GM12878 (cell line): Measurements from ENCODE around the gene CASK. TPM values are rescaled to one million over a fixed set of nuclear protein-coding genes. Genes with fewer than 3 reads are reported as not detected.

Source experiments
- ATAC-seq: fragments of 200-7000 bp; cut with Tn5 transposase; 3 replicates; pipeline ENCODE4 v1.9.1; 2020; ENCODE audit warnings: mild to moderate bottlenecking, moderate library complexity
- BruUV-seq: library from RNA; stranded (reverse); fragments of 400-500 nt; replicated peaks from 2 replicates; lab custom pipeline; 2021; lab: Mats Ljungman, UMichigan
- CTCF ChIA-PET: fragments of 300-600 bp; sonication (Branson Sonifier 250); formaldehyde crosslinking; extraction: SDS; loops from one replicate; lab custom pipeline; 2021; ENCODE audit warnings: inconsistent platforms; lab: Yijun Ruan, JAX
- POLR2A ChIA-PET: fragments of 350-600 bp; formaldehyde crosslinking; extraction: SDS; loops from one replicate; lab custom pipeline; 2021; ENCODE audit warnings: inconsistent platforms; lab: Charles Lee
- RAD21 ChIA-PET: fragments of 300-600 bp; sonication (Branson Sonifier 250); formaldehyde crosslinking; loops from one replicate; lab custom pipeline; 2023; ENCODE audit warnings: antibody characterized with exemption; ENCODE audit not compliant: unreplicated experiment; lab: Charles Lee
- SMC1A ChIA-PET: fragments of 300-600 bp; sonication (Branson Sonifier 250); formaldehyde crosslinking; loops from one replicate; lab custom pipeline; 2023; ENCODE audit not compliant: unreplicated experiment, uncharacterized antibody; lab: Charles Lee
- DNase-seq: peaks from one replicate; pipeline ENCODE4 v3.0.0-alpha.2; 2011; ENCODE audit warnings: low read depth, low spot score
- FAIRE-seq: peaks from 3 replicates; lab custom pipeline; 2011; peaks lifted over from hg19 to GRCh38; lab: Jason Lieb, UNC
- H2AFZ ChIP-seq: 2 replicates; pipeline ENCODE4 v1.6.0; 2011; ENCODE audit warnings: low read depth, low read length, control low read depth; ENCODE audit not compliant: control insufficient read depth
- H3K27ac ChIP-seq: 2 replicates; pipeline ENCODE4 v1.5.1; 2011; ENCODE audit warnings: control low read depth; ENCODE audit not compliant: control insufficient read depth, insufficient read depth
- H3K27me3 ChIP-seq, 2 experiments: replicated peaks in 1 of 2; 2 replicates each; pipeline versions ENCODE4 v1.6.0 to v1.6.1; 2011; ENCODE audit warnings: low read length in 1 of 2; ENCODE audit not compliant: control insufficient read depth in 2 of 2, insufficient read depth in 2 of 2
- H3K36me3 ChIP-seq, 2 experiments: 2 replicates each; pipeline ENCODE4 v1.5.1; 2011; ENCODE audit warnings: low read length in 1 of 2; ENCODE audit not compliant: control insufficient read depth in 2 of 2, insufficient read depth in 2 of 2
- H3K4me1 ChIP-seq: 2 replicates; pipeline ENCODE4 v1.6.1; 2011; ENCODE audit warnings: mild to moderate bottlenecking, low read length, moderate library complexity, mixed read lengths; ENCODE audit not compliant: control insufficient read depth, insufficient read depth
- H3K4me2 ChIP-seq: 2 replicates; pipeline ENCODE4 v1.6.0; 2011; ENCODE audit warnings: control low read depth; ENCODE audit not compliant: control insufficient read depth, insufficient read depth
- H3K4me3 ChIP-seq: fragments of 200-600 bp; sonication (generic); 2 replicates; pipeline ENCODE4 v1.5.1; 2016
- H3K79me2 ChIP-seq: 2 replicates; pipeline ENCODE4 v1.6.0; 2011; ENCODE audit warnings: low read length; ENCODE audit not compliant: control insufficient read depth, insufficient read depth
- H3K9ac ChIP-seq: 2 replicates; pipeline ENCODE4 v1.8.0; 2011; ENCODE audit warnings: low read length, control low read depth, mixed read lengths; ENCODE audit not compliant: control insufficient read depth, insufficient read depth
- H3K9me3 ChIP-seq: replicated peaks from 3 replicates; pipeline ENCODE4 v1.5.1; 2011; ENCODE audit warnings: mild to moderate bottlenecking, low read length; ENCODE audit not compliant: control insufficient read depth, insufficient read depth
- H4K20me1 ChIP-seq: 2 replicates; pipeline ENCODE4 v1.6.0; 2011; ENCODE audit not compliant: control insufficient read depth, insufficient read depth
- ATF7 ChIP-seq: fragments of 450-650 bp; IDR thresholded peaks from 2 replicates; pipeline ENCODE4 v1.6.1; 2016; ENCODE audit warnings: low read depth, mild to moderate bottlenecking
- BRCA1 ChIP-seq: IDR thresholded peaks from 2 replicates; pipeline ENCODE4 v1.6.1; 2011; ENCODE audit warnings: low read depth, low read length, improper control_type of control experiment
- CBX5 ChIP-seq: sonication (generic); IDR thresholded peaks from 2 replicates; pipeline ENCODE4 v1.6.1; 2016; ENCODE audit warnings: low read depth, moderate library complexity, mild to moderate bottlenecking, inconsistent platforms
- GATAD2B ChIP-seq: fragments of 450-650 bp; conservative IDR thresholded peaks from 2 replicates; pipeline ENCODE4 v1.6.1; 2017; ENCODE audit warnings: low read depth, mild to moderate bottlenecking, moderate library complexity
- IKZF1 ChIP-seq: fragments of 450-650 bp; conservative IDR thresholded peaks from 2 replicates; pipeline ENCODE4 v1.6.1; 2017; ENCODE audit warnings: antibody characterized with exemption, mild to moderate bottlenecking
- IRF4 ChIP-seq: IDR thresholded peaks from 2 replicates; pipeline ENCODE4 v1.6.1; 2011; ENCODE audit warnings: low read depth, low read length
- JUND ChIP-seq: IDR thresholded peaks from 2 replicates; pipeline ENCODE4 v1.6.1; 2012; ENCODE audit warnings: low read depth, mild to moderate bottlenecking, low read length, improper control_type of control experiment, moderate library complexity
- NFXL1 ChIP-seq: fragments of 450-650 bp; IDR thresholded peaks from 2 replicates; pipeline ENCODE4 v1.6.1; 2017; ENCODE audit warnings: antibody characterized with exemption, mild to moderate bottlenecking, borderline replicate concordance
- NFYB ChIP-seq: IDR thresholded peaks from 2 replicates; pipeline ENCODE4 v1.6.1; 2011; ENCODE audit warnings: low read depth, mild to moderate bottlenecking, low read length, improper control_type of control experiment, moderate library complexity; ENCODE audit not compliant: insufficient read depth
- NR2C2 ChIP-seq: IDR thresholded peaks from 2 replicates; pipeline ENCODE4 v1.6.1; 2011; ENCODE audit warnings: borderline replicate concordance, low read depth; ENCODE audit not compliant: control insufficient read depth, insufficient read length
- PAX5 ChIP-seq: IDR thresholded peaks from 2 replicates; pipeline ENCODE4 v1.6.1; 2011; ENCODE audit warnings: low read depth, low read length, borderline replicate concordance
- PML ChIP-seq: IDR thresholded peaks from 2 replicates; pipeline ENCODE4 v1.6.1; 2012; ENCODE audit warnings: low read length, inconsistent platforms
- RELA ChIP-seq: fragments of 450-650 bp; IDR thresholded peaks from 2 replicates; pipeline ENCODE4 v1.8.0; 2014; ENCODE audit warnings: borderline replicate concordance; ENCODE audit not compliant: partially characterized antibody
- RFX5 ChIP-seq: IDR thresholded peaks from 2 replicates; pipeline ENCODE4 v1.6.1; 2011; ENCODE audit warnings: low read depth, low read length, improper control_type of control experiment
- RUNX3 ChIP-seq: IDR thresholded peaks from 2 replicates; pipeline ENCODE4 v1.6.1; 2012; ENCODE audit warnings: low read length, inconsistent platforms
- SIN3A ChIP-seq: IDR thresholded peaks from 2 replicates; pipeline ENCODE4 v1.6.1; 2012; ENCODE audit warnings: low read depth, low read length, improper control_type of control experiment
- SIX5 ChIP-seq: IDR thresholded peaks from 2 replicates; pipeline ENCODE4 v1.6.1; 2011; ENCODE audit warnings: mild to moderate bottlenecking, low read depth, low read length, moderate library complexity; ENCODE audit not compliant: severe bottlenecking
- SUZ12 ChIP-seq: fragments of 200-600 bp; sonication (generic); IDR thresholded peaks from one replicate; pipeline ENCODE4 v1.6.1; 2018; ENCODE audit warnings: antibody characterized with exemption, mild to moderate bottlenecking; ENCODE audit not compliant: unreplicated experiment
- WGBS: methylation state at CpG from one replicate; pipeline ENCODE4 v1.1.6; 2016; ENCODE audit warnings: low lambda C conversion rate; ENCODE audit not compliant: insufficient replicate concordance, insufficient coverage; ENCODE audit errors: missing lambda C conversion rate; 5-methylcytosine and 5-hydroxymethylcytosine counted together
- in situ Hi-C: fragments of 300-500 bp; cut with MboI; formaldehyde crosslinking; loops from 9 replicates; pipeline ENCODE4 v1.14.3; 2018; ENCODE audit warnings: mixed read lengths
- intact Hi-C: fragments of 100-400 bp; cut with micrococcal nuclease; formaldehyde crosslinking; loops from one replicate; pipeline ENCODE4 v1.14.2; 2022; ENCODE audit not compliant: unreplicated experiment
- polyA plus RNA-seq, 11 experiments: library from polyadenylated mRNA; depleted of rRNA in 4 of 11; unstranded in 6 of 11; stranded (reverse) in 5 of 11; fragments of >200 nt; fragmentation: Nextera tagmentation in 4 of 11; fragmentation: Illumina TruSeq in 1 of 11; extraction: Ambion mirVana in 4 of 11; extraction: Trizol in 1 of 11; gene quantifications; 1 replicate in 1 of 11; 2 replicates in 10 of 11; pipeline versions ENCODE4 v1.2.1 to v1.2.3, GENCODE V29; 2011 to 2016; ENCODE audit warnings: inconsistent platforms in 2 of 11, missing spikeins in 2 of 11, low read depth in 1 of 11
- total RNA-seq, 4 experiments: library from RNA; depleted of rRNA in 3 of 4; stranded (reverse); fragments of >200 nt in 3 of 4; fragmentation: Illumina TruSeq in 1 of 4; extraction: Trizol in 1 of 4; gene quantifications; 2 replicates each; pipeline versions ENCODE4 v1.2.1 to v1.2.3, GENCODE V29; 2013 to 2021
- TF ChIP-seq, protein P1 (sequence below): fragments of 450-650 bp; IDR thresholded peaks from 2 replicates; pipeline ENCODE4 v1.6.1; 2014; ENCODE audit warnings: mild to moderate bottlenecking
- TF ChIP-seq, protein P2 (sequence below): fragments of 450-650 bp; formaldehyde crosslinking; IDR thresholded peaks from 2 replicates; pipeline ENCODE4 v1.4.0; 2022; ENCODE audit warnings: mild to moderate bottlenecking, moderate library complexity

Gene CASK
- total and polyA plus RNA-seq, 10 of the 15 experiments (the other 5 are each of a cell fraction or from before 2014, with no cell fraction given) = 0.60 to 45.9 (median 4.8) TPM

DNA sequence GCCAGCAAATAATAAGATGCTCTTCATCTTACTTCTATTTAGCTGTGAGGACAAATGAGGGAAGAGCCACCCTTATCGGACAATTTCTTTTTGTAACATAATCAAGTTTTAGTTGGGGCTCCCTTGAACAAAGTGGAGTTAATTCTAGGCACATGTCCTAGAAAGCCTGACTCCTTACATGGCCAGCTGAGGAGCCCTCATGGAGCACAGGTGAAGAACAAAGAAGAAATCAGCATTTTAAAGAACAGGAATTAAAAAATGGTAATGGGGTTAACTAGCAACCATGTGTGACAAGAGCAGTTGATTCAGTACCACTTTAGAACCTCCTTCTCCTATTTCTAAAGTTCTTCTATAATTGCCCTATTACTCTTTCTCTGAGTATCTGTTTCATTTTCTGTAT lies 183.5 kb downstream of the CASK start:
- no peak for FAIRE-seq
- CTCF ChIA-PET = interaction anchor here (0.9 to 2.3 kb wide), 4 partner anchors 19 to 259 kb away, joined by 3 to 6 read pairs (median 3); no protein-coding TSS in a partner anchor

More for the DNA sequence above, 183.5 kb downstream of the CASK start:
- BruUV-seq = no TSS peak
- ChIA-PET RAD21 (no interaction called here), POLR2A (no interaction called here)
- Histone ChIP-seq H3K27me3 (no peaks in the 10 kb centered on the region), H3K9me3 (no peaks in the 10 kb centered on the region), H4K20me1 (no peaks in the 10 kb centered on the region)
- WGBS = 42% methylated on average over 1 of the region's 1 CpG
- in situ Hi-C loops = no loop called here
- ATAC-seq = no peak
- no peak for DNase-seq
- no peak for TF ChIP-seq NFXL1
- no peak for TF ChIP-seq SIN3A
- no peak for TF ChIP-seq NFYB
- TF ChIP-seq JUND = no peak
- TF ChIP-seq CBX5 = no peak
- TF ChIP-seq RUNX3 = no peak
- TF ChIP-seq SUZ12 = no peak
- no peak for TF ChIP-seq SIX5
- no peak for TF ChIP-seq IRF4
- no peak for TF ChIP-seq RELA
- TF ChIP-seq PML = no peak
- TF ChIP-seq, protein P1, sequence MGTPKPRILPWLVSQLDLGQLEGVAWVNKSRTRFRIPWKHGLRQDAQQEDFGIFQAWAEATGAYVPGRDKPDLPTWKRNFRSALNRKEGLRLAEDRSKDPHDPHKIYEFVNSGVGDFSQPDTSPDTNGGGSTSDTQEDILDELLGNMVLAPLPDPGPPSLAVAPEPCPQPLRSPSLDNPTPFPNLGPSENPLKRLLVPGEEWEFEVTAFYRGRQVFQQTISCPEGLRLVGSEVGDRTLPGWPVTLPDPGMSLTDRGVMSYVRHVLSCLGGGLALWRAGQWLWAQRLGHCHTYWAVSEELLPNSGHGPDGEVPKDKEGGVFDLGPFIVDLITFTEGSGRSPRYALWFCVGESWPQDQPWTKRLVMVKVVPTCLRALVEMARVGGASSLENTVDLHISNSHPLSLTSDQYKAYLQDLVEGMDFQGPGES = no peak
- TF ChIP-seq RFX5 = no peak
- TF ChIP-seq GATAD2B = no peak
- TF ChIP-seq, protein P2, sequence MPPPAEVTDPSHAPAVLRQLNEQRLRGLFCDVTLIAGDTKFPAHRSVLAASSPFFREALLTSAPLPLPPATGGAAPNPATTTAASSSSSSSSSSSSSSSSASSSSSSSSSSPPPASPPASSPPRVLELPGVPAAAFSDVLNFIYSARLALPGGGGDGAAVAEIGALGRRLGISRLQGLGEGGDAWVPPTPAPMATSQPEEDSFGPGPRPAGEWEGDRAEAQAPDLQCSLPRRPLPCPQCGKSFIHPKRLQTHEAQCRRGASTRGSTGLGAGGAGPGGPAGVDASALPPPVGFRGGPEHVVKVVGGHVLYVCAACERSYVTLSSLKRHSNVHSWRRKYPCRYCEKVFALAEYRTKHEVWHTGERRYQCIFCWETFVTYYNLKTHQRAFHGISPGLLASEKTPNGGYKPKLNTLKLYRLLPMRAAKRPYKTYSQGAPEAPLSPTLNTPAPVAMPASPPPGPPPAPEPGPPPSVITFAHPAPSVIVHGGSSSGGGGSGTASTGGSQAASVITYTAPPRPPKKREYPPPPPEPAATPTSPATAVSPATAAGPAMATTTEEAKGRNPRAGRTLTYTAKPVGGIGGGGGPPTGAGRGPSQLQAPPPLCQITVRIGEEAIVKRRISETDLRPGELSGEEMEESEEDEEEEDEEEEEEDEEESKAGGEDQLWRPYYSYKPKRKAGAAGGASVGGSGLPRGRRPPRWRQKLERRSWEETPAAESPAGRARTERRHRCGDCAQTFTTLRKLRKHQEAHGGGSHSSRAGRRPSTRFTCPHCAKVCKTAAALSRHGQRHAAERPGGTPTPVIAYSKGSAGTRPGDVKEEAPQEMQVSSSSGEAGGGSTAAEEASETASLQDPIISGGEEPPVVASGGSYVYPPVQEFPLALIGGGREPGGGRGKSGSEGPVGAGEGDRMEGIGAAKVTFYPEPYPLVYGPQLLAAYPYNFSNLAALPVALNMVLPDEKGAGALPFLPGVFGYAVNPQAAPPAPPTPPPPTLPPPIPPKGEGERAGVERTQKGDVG (CRISPR knock-in tag) = no peak
- no peak for TF ChIP-seq BRCA1
- TF ChIP-seq PAX5 = no peak
- no peak for TF ChIP-seq IKZF1
- no peak for TF ChIP-seq NR2C2
- TF ChIP-seq ATF7 = no peak
- TF ChIP-seq, all 136 proteins: peak for 0
- H3K4me2 ChIP-seq = no peak overlapping the region
- no peak overlapping the region for H2AFZ ChIP-seq
- no peak overlapping the region for H3K4me3 ChIP-seq
- H3K4me1 ChIP-seq = peaks cover 1% of the 10 kb centered on the region; the same call in 1 of the 2 replicates
- no peaks in the 10 kb centered on the region for H3K79me2 ChIP-seq
- intact Hi-C loops = loop anchor here (10.0 kb wide), 1 partner anchor 405 kb away; the partner anchor contains the start of gene DDX3X
- H3K27ac ChIP-seq = no peak overlapping the region
- SMC1A ChIA-PET = interaction anchor here (0.6 to 0.8 kb wide), 2 partner anchors 482 to 560 kb away, joined by 3 read pairs; no protein-coding TSS in a partner anchor
- H3K9ac ChIP-seq = no peak overlapping the region
- H3K36me3 ChIP-seq = no peaks in the 10 kb centered on the region
